Peyer's patch (tissue), 4 donors: Measurements from ENCODE around the gene PEX16.

ENCODE experiments used
- CTCF ChIP-seq, 6 experiments: fragments of 450-650 bp in 4 of 6; fragments of 200-600 bp in 2 of 6; sonication (generic) in 1 of 6; IDR thresholded peaks; one replicate each; pipeline ENCODE4 v1.5.1; 2017 to 2019; ENCODE audit warnings: antibody characterized with exemption in 6 of 6, mild to moderate bottlenecking in 3 of 6, moderate library complexity in 1 of 6
- POLR2A ChIP-seq, 2 donors: fragments of 450-650 bp; IDR thresholded peaks; one replicate each; pipeline ENCODE4 v1.5.1; 2017; ENCODE audit warnings: antibody characterized with exemption in 2 of 2, mild to moderate bottlenecking in 2 of 2, moderate library complexity in 2 of 2

- TF ChIP-seq CTCF (IDR thresholded peaks at IDR 0.05) (no peak), POLR2A (IDR thresholded peaks at IDR 0.05) (no peak)
These were observed 57.3 kb downstream of the PEX16 start for GRCh38 chr11:45860348-45860747.
